ENCODE results near the gene NAALADL2. TPM values are rescaled to one million over a fixed set of nuclear protein-coding genes. Genes with fewer than 3 reads are reported as not detected.

Gene NAALADL2
- total RNA-seq, 1 donor from 2014 or later, result 11.5 TPM

DNA sequence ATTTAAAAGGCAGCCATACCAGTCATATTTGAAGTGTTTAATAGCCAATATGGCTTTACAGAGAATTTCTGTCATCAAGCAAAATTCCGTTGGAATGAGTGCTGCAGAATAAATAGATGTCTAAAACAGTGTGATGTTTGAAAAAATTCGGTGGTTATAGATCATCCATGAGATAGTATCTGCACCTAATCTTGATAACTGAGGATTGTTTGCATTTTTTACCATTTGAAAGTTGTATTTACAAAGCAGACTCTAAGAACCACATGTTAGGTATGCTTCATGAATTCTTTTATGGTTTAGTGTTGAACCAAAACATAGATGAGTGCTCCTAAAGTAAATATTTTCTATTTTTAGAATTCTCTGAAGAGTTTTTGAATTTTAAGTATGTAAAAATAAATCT, 476.1 kb downstream of the NAALADL2 start:
- Mint-ChIP-seq H3K36me3 (no peaks in the 10 kb centered on the region), H3K4me3 (no peak overlapping the region), H3K9me3 (no peaks in the 10 kb centered on the region), H3K27me3 (ENCODE audit: insufficient read depth, low read depth) (peaks cover 2% of the 10 kb centered on the region), H3K4me1 (peaks cover 7% of the 10 kb centered on the region), H3K27ac (no peak overlapping the region)
- Histone ChIP-seq H2AFZ (replicated peaks) (no peak overlapping the region), H3K4me3 (no peak overlapping the region), H3K4me2 (no peak overlapping the region), H4K20me1 (ENCODE audit: low read depth) (no peaks in the 10 kb centered on the region), H3K9ac (no peak overlapping the region), H3K36me3 (no peaks in the 10 kb centered on the region), H3K9me3 (ENCODE audit: low read depth) (no peaks in the 10 kb centered on the region), H3K27ac (no peak overlapping the region), H3K27me3 (no peaks in the 10 kb centered on the region), H3K79me2 (ENCODE audit: low read depth) (no peaks in the 10 kb centered on the region), H3F3A (ENCODE audit: low read depth) (no peaks in the 10 kb centered on the region), H3K4me1 (no peaks in the 10 kb centered on the region)
- TF ChIP-seq, protein P1, sequence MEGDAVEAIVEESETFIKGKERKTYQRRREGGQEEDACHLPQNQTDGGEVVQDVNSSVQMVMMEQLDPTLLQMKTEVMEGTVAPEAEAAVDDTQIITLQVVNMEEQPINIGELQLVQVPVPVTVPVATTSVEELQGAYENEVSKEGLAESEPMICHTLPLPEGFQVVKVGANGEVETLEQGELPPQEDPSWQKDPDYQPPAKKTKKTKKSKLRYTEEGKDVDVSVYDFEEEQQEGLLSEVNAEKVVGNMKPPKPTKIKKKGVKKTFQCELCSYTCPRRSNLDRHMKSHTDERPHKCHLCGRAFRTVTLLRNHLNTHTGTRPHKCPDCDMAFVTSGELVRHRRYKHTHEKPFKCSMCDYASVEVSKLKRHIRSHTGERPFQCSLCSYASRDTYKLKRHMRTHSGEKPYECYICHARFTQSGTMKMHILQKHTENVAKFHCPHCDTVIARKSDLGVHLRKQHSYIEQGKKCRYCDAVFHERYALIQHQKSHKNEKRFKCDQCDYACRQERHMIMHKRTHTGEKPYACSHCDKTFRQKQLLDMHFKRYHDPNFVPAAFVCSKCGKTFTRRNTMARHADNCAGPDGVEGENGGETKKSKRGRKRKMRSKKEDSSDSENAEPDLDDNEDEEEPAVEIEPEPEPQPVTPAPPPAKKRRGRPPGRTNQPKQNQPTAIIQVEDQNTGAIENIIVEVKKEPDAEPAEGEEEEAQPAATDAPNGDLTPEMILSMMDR (IDR thresholded peaks at IDR 0.05), result no peak
- TF ChIP-seq EZH2 (IDR thresholded peaks at IDR 0.05), result no peak
- TF ChIP-seq EZH2phosphoT487 (IDR thresholded peaks at IDR 0.05), result no peak
- no peak for DNase-seq (ENCODE audit: low spot score)

DNA sequence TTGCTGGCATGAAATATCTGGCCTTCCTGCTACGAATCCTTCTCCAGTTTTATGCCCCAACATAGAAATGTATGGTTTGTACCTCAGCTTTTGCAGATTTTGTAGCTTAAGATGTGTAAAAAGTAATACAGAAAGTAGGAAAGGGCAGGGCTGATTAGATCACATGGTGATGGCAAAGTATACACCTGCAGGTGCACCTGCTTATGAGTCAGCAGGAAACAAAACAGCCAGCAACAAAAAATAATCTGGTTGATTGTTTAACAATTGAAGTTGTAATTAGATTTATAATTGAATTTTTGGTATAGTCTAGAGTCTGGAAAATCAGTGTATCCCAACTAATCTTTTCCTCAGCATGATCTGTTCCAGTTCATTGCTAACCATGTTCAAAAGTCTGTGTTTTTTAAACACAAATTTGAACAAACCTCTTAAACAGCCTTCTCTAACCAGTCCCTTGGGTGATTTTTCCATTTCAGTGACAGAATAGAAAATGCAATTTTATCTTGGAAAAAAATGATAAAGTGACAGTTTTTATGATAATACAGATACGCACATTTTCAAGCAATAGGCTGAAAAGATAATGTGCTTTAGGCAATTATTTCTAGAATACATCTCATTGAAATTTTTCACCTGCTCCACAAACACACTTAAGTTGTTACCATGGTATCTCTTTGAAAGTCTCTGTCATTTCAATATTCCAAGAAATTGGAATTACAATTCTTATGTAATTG, 477.4 kb downstream of the NAALADL2 start:
- no peak for TF ChIP-seq EZH2 (IDR thresholded peaks at IDR 0.05)
- no peak for TF ChIP-seq EZH2phosphoT487 (IDR thresholded peaks at IDR 0.05)
- TF ChIP-seq, protein P1 (IDR thresholded peaks at IDR 0.05), result no peak
- no peaks in the 10 kb centered on the region for H3K27me3 ChIP-seq
- no peak overlapping the region for H3K27ac ChIP-seq
- H2AFZ ChIP-seq (replicated peaks), result no peak overlapping the region
- H4K20me1 ChIP-seq (ENCODE audit: low read depth), result no peaks in the 10 kb centered on the region
- H3K4me3 ChIP-seq, result no peak overlapping the region
- no peaks in the 10 kb centered on the region for H3K4me1 ChIP-seq
- no peaks in the 10 kb centered on the region for H3K36me3 ChIP-seq
- H3K4me2 ChIP-seq, result no peak overlapping the region
- no peak for DNase-seq (ENCODE audit: low spot score)
- no peaks in the 10 kb centered on the region for H3K9me3 ChIP-seq (ENCODE audit: low read depth)
- no peaks in the 10 kb centered on the region for H3K36me3 Mint-ChIP-seq
- H3K79me2 ChIP-seq (ENCODE audit: low read depth), result no peaks in the 10 kb centered on the region
- H3K9ac ChIP-seq, result no peak overlapping the region
- H3K27ac Mint-ChIP-seq, result no peak overlapping the region
- H3K4me3 Mint-ChIP-seq, result no peak overlapping the region
- H3K4me1 Mint-ChIP-seq, result peaks cover 7% of the 10 kb centered on the region
- no peaks in the 10 kb centered on the region for H3K9me3 Mint-ChIP-seq
- H3K27me3 Mint-ChIP-seq (ENCODE audit: insufficient read depth, low read depth), result peaks cover 2% of the 10 kb centered on the region
- H3F3A ChIP-seq (ENCODE audit: low read depth), result no peaks in the 10 kb centered on the region

DNA sequence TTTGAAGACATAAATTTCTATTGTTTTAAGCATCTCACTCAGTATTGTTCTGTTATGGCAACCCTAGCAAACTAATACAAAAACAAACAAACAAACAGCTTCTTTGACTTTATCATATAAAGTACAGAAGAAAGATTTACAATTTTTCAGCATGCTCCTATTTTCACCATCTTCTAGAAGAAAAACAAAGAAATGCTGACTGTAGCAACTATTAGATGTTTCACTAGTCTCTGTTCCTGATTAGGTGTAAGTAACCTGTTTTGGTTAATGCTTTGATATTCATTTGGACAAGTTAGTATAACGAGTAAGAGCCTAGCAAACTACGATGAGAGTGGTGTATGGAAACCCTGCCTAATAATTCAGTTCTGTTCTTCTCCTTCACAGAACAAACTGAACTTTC, 478.5 kb downstream of the NAALADL2 start:
- no peaks in the 10 kb centered on the region for H3K4me1 ChIP-seq

More for the DNA sequence above, 478.5 kb downstream of the NAALADL2 start:
- no peak for DNase-seq (ENCODE audit: low spot score)
- Mint-ChIP-seq H3K9me3 (no peaks in the 10 kb centered on the region), H3K36me3 (no peaks in the 10 kb centered on the region), H3K27ac (no peak overlapping the region), H3K4me1 (peaks cover 8% of the 10 kb centered on the region), H3K4me3 (no peak overlapping the region), H3K27me3 (ENCODE audit: insufficient read depth, low read depth) (peaks cover 2% of the 10 kb centered on the region)
- Histone ChIP-seq H3K79me2 (ENCODE audit: low read depth) (no peaks in the 10 kb centered on the region), H3K36me3 (no peaks in the 10 kb centered on the region), H3K4me3 (no peak overlapping the region), H3K4me2 (no peak overlapping the region), H2AFZ (replicated peaks) (no peak overlapping the region), H3F3A (ENCODE audit: low read depth) (no peaks in the 10 kb centered on the region), H3K9ac (no peak overlapping the region), H3K9me3 (ENCODE audit: low read depth) (no peaks in the 10 kb centered on the region), H4K20me1 (ENCODE audit: low read depth) (no peaks in the 10 kb centered on the region), H3K27ac (no peak overlapping the region), H3K27me3 (no peaks in the 10 kb centered on the region)
- TF ChIP-seq, protein P1 (IDR thresholded peaks at IDR 0.05), result no peak
- TF ChIP-seq EZH2 (IDR thresholded peaks at IDR 0.05) (no peak), EZH2phosphoT487 (IDR thresholded peaks at IDR 0.05) (no peak)

Data from neural progenitor cell (in vitro differentiated cells).